ENCODE results near the gene HOGA1.

Gene HOGA1

DNA sequence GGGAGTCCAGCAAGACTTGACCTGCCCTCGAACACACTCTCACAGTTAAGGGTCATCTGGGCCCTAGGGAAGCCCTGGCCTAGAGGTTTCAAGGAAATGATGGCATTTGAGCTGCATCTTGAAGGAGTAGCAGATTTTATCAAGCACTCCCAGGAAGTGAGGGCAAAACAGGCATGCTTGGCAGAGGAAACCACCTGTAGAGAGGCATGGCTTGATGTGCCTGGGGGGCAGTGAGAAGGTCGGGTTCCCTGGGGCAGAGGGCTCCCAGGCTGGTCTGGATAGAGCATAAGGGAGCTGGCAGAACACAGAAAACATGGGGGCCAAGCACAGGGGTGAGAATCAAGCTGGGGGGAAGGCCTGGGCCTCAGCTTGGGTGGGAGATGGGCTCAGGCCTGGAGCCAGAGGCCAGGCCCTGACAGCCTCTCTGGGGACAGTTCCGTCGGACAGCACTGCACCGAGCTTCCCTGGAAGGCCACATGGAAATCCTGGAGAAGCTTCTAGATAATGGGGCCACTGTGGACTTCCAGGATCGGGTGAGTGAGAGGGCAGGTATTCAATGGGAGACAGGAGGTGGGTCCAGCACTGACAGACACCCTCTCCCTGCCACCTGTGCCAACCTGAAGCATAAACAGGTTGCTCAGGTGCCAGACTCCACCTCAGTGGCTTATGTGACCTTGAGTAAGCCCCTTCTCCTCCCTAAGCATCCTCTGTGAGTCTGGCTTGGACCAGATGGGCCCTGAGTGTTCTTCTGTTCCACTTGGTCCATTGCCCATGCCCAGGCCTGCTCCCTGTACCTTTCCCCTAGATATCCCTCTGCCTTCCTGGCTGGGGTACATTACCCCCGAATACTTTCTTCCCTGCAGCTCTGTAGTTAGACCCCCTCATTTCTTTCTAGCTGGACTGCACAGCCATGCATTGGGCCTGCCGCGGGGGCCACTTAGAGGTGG lies 3.5 kb upstream of the HOGA1 start:
- no peak for DNase-seq (ENCODE audit: low read depth)

DNA sequence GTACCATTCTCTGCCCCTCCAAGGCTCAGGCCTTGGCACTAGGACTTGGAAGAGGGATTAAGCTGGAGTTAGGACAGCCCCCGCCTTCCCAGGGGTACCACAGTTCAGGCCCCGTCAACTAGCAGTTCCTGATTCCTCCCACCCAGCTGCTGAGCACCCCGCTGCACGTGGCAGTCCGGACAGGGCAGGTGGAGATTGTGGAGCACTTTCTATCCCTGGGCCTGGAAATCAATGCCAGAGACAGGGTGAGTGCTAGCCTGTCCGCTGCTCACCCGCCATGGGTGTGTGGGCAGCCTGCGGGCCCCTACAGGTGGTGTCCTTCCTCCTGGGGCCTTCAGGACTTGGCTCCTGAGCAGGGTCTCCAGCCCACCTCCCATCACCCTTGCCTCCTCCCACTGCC lies 2.0 kb upstream of the HOGA1 start:
- no peak for DNase-seq (ENCODE audit: low read depth)

DNA sequence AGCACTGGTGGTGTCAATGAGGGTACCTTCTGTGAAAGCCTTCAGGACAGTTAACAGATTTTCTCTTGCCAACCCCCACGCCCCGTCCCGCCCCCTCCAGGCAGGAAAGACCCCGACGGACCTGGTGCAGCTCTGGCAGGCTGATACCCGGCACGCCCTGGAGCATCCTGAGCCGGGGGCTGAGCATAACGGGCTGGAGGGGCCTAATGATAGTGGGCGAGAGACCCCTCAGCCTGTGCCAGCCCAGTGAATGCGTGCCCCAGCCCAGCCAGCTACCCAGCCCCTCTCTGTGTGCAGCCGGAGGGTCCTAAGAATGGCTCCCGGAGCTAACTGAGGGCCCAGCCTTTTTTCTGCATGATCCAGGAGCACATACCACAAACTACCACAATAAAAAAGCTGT lies 713 bp upstream of the HOGA1 start:
- DNase-seq (ENCODE audit: low read depth): no peak

DNA sequence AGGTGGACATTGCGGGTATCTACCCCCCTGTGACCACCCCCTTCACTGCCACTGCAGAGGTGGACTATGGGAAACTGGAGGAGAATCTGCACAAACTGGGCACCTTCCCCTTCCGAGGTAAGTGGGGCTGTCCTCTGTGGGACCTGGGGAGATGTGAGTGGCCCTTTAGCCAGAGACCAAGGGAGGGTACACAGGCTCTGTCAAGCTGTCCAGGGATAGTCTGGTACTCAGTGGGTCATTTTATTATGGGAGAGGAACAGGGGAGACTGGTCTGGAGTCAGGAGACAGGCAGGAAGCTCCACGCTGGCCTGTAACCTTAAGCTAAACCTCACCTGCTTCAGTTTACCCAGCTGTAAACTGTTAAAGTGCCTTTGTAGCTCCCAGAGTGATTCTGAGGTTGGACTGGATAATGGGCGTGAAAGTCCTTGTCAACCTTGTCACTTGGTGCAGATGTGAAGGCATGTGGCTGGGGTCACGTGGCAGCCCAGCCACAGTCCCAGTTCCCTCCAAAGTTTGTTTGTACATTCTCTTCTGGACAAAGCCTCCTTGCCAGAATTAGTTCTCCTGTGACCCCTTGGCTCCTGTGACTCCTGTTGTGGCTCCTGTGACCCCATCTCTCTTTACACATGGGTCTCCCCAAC lies 729 bp downstream of the HOGA1 start:
- DNase-seq (ENCODE audit: low read depth): no peak

DNA sequence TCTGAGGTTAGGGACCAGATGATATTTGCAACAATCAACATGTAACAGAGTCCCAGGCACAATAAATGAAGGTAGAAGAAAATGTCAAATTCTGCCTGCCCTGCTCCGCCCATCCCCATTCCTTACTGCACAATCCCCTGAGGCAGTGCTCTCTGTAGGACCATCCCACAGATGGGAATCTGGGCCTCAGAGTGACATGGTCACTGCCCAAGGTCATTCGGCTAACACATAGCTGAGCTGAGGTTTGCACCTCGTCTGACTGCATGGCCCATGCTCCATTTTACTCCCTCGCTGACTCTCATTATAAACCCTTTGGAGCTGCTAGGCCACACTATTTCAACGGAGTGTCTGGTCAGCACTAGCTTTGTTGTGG lies 1.2 kb downstream of the HOGA1 start:
- no peak for DNase-seq (ENCODE audit: low read depth)

DNA sequence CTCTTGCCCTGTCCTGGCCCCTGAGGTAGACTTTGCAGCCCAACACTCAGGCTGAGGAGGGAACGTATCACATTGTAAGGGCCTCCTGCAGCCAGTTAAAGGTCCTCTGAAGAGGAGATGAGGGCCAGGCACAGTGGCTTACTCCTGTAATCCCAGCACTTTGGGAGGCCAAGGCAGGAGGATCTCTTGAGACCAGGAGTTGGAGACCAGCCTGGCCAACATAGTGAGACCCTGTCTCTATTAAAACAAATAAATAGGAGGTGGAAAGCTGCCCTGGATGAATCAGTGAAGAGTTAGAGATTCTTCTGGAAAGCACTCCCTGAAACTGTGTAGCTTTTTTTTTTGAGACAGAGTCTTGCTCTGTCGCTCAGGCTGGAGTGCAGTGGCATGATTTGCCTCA lies 3.0 kb downstream of the HOGA1 start:
- no peak for DNase-seq (ENCODE audit: low read depth)

DNA sequence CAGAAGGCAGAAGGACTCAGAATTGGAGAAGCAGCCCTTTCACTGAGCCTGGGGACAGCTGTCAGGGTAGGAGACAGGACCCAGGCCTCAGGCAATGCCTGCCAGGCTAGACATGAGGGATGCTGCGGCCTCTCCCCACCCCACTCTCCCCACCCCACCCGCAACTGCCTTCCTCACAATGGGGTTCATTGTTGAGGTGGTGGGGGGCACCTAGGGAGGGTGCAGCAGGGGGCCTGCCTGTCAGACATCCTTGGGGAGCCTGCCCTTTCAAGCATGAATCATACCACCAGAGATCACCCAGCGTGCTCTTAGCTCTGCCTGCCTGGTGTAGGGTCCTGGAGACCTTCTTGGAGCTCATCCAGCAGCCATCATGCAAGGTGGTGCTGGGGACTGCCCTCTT lies 5.3 kb downstream of the HOGA1 start, which contains the start of gene C10orf62:
C10orf62 (plus strand) TSS at position 243 of the 400 bp plus-strand sequence. CDS start 177 bp downstream, outside the sequence.
- DNase-seq (ENCODE audit: low read depth): no peak

DNA sequence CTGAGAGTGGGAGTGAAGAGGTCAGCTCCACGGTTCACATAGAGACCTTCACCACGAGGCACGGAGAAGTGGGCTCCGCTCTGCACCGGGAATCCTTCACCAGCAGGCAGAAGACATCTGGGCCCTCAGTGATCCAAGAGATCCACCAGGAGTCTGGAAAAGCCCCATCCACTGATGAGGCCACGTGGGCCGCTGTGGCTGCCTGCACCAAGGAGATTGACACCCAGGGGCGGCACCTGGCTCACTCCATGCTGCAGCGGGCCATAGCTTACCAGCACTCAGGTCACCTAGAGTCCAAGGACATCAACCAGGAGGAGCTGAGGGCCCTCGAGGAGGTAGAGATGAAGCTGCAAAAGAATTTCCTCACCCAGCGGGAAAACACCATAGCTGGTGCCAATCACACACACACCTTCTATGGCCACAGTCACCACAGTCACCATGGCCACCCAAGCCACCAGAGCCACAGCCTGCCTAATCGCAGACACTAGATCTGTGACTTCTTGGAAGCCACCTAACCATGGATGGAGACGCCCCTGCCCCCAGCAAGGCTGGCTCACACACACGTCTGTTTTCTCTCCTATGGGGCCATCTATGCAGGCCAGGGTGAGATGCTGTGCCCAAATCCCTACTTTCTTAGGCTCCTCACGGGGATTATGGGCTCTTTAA lies 6.0 kb downstream of the HOGA1 start:
- DNase-seq (ENCODE audit: low read depth): no peak

DNA sequence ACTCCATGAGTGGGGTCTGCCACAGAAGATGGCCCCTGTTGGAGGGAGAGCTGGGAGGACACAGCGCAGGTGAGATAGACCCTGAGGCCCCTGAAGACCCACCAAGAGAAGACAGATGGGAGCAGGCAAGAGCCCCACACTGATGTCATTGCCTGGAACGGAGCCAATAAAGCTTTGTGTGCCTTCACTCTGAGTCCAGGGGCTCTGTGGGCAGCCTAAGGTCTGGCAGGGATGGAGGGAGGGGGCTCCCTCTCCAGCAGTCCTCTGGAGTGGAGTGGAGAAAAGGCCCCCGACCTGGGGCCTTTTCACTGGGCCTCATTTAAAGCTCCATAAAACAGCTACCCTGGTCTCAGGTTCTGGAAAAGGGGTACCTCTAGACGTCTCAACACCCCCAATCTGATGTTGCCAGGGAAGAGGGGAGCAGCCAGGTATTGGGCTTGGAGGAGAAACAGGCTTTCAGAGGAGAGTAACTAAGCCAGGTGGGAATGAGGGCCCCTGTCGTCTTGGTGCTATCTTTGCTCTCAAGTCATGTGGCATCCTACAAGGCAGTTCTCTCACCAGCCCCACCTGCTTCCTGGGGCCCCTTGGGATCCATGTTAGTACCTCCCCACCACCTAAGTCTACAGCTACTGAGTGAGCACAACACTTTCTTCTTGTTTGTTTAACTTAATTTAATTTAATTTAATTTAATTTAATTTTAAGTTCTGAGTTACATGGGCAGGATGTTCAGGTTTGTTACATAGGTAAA lies 6.7 kb downstream of the HOGA1 start:
- no peak for DNase-seq (ENCODE audit: low read depth)

DNA sequence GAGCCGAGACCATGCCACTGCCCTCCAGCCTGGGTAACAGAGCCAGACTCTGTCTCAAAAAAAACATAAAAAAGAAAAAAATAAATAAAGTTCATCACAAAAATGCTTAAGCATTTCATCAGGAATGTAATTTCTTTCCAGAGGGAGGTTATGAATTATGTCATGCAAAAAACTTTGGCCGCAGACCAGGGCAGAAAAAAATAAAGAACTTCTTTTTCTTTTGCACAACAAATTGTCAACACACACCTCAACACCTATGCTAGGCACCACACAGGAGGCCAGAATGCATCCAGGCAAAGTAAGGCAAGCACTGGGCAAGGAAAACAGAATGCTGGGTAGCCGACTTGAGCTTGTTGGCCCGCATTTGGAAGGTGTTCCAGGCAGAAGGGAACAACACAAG lies 9.2 kb downstream of the HOGA1 start:
- DNase-seq (ENCODE audit: low read depth): no peak

DNA sequence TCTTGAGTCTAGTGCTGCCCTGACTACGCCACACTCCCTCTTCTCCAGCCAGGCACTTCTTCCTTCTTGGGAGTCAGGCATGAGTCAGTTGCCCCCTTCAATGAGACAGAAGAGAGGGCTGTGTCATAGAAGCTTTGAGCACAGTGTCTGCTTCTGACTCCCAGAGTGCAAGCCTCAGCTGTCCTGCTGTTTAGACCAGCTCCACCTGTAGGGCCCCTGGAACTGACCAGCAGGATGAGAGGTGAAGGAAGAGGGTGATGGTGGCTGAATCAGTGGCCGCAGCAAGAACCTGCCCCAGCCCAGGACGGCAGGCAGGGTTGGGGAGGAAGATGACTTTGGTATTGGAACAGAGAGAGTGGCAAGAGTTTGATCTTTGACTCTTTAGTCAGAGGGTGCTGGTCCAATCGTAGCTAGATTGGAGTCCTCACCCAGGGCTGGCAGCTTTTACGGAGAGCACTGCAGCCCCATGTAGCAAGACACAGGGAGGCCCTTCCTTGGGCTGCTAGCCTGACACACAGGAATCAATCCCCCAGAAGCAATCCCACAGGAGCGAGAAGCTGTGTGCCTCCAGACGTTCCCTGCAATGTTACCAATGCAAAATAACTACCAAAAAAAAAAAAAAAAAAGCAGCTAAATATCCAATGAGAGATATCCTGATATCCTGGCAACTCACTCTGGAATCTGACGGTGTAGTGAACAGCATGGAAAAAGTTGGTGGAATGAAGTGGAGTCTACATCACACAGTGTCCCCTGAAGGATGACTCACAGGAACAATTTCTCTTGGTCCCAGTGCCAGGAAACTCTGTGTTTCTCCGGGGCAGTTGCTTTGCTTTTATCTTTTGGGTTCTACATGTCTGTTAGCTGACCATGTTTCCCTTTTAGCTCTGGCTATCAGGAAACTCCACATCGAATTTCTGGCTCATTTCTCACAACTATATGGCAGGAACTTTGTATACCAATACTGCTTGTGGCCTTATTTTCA lies 12.2 kb downstream of the HOGA1 start:
- DNase-seq (ENCODE audit: low read depth): peak; percentile 58

DNA sequence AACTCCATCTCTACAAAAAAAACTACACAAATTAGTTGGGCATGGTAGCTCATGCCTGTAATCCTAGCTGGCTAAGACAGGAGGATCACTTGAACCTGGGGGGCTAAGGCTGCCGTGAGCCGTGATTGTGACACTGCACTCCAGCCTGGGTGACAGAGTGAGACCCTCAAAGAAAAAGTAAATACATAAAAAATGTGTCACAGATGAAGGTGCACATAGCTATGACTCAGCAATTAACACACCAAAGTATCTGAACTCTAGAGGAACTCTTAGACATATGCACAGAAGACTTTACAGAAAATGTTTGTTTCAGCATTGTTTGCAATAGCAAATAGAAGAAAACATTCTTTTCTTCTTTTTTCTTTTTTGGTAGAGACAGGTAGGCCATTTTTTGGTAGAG lies 13.6 kb downstream of the HOGA1 start:
- DNase-seq (ENCODE audit: low read depth): no peak

DNA sequence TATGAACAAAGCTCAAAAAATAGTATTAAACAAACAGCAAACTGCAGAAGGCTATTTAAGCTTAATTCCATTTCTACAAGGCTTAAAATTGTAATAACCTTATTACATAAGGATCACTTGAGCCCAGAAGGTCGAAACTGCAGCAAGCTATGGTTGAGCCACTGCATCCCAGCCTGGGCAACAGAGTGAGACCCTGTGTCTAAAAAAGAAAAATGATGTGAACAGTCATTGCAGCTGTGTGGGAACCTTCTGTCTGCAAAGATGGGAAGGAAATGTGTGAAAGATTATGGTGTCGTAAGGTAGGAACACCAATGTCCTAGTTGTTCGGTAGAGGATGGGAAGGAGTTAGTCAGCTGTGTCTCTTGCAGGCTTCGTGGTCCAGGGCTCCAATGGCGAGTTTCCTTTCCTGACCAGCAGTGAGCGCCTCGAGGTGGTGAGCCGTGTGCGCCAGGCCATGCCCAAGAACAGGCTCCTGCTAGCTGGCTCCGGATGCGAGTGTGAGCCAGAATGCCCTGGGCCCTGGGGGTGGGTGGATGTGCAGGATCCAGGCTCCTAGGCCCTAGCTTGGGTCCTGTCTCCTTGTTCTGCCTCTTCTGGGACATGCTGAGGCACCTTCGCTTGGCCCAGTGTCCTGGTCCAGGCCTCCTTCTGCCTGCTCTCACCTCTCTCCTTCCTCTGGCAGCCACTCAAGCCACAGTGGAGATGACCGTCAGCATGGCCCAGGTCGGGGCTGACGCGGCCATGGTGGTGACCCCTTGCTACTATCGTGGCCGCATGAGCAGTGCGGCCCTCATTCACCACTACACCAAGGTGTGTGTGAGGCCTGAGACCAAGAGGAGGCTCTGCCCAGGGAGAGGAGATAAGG lies 14.4 kb downstream of the HOGA1 start:
- no peak for DNase-seq (ENCODE audit: low read depth)

DNA sequence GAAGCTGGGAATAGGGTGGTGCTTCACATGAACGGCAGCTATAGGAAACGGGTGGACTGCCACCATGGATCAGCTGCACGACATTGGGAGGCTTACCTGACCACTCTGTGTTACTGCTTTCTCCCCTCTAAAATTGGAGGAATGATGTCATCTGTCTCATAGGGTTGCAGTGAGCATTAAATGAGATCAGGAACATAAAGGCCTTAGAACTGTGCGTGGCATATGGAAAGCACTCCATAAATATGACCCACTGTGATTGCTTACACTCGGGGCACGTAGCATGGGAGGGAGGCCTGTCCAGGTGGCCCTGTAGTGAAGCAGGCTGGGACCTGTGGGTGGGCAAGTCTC lies 15.1 kb downstream of the HOGA1 start:
- no peak for DNase-seq (ENCODE audit: low read depth)

DNA sequence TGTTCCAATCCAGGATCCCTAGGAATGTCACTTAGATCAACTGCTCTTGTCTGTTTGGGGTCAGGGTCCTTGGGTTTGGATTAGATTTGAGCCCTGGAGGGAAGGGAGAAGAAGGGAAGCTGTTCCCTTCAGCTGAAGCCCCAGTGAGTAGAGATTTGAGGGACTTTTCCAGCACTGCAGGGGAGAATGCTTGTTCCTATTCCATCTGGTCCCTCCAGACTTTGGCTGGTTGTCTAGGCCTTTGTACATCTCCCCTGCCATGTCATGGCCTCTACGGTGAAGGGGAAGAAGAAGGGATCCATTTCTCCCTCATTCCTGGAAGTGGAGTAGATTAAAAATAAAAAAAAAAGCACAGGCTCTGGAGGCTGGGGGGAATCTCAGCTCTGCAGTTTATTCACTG lies 16.4 kb downstream of the HOGA1 start:
- no peak for DNase-seq (ENCODE audit: low read depth)

DNA sequence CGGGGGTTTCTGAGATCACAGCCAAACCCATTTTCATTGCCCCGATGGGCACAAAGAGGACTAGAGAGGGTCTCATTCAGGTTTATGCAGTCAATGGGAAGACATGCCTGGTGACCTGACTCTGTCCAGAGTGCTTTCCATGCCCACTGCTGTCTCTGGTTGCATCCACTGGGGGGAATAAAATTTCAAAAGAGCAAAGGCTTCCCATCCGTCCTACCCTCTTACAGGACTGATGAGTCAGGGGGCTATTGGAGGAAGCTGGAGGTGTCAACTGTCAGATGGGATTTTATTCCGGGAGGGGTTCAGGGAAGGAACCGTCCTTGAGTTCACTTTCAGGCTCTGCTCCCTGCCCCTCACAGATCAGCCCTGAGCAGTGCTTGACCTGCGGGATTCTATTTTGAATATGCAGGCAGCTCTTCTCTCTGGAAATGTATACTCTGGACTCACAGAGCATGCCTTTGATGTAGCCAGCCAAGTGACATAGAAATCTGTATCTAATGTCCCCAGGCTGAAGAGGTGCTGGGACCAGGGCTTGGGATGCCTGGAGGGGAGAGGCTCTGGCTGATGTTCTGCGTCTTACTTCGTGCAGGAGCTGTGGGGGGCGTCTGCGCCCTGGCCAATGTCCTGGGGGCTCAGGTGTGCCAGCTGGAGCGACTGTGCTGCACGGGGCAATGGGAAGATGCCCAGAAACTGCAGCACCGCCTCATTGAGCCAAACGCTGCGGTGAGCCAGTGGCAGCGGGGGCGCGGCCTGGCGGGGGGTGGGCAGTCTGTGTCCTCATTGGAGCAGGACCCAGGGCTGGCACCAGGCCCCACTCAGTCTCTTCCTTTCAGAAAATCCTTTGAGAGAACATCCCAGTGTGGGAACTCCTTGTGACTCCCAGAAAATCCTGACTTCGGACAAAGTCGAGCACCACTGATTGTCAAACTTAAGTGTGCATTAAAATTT lies 17.4 kb downstream of the HOGA1 start:
- no peak for DNase-seq (ENCODE audit: low read depth)

DNA sequence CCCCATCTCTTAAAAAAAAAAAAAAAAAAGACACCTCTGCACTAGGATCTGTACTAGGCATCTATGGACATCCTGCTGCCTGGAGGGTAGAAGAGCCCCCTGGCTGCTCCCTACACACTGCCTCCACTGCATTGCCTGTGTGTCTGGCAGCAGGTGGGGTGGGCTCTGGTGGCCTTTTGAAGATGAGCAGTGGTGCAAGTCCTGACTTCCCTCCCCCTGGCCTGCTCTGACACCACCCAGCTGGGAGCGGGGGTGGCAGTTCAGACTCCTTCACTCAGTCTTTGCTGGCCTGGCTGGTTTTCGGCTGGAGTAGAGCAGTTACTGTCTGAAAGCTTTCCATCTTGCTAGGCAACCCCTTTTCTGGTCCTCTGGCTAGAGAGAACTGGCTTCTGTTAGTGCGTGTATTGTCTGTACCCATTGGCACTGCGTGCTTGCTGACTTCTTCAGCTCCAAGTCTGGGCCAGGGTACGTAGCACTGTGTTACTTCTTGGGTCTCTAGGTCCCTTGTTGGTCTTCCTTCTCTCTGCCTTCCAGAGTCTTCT lies 23.0 kb downstream of the HOGA1 start:
- DNase-seq (ENCODE audit: low read depth): no peak

DNA sequence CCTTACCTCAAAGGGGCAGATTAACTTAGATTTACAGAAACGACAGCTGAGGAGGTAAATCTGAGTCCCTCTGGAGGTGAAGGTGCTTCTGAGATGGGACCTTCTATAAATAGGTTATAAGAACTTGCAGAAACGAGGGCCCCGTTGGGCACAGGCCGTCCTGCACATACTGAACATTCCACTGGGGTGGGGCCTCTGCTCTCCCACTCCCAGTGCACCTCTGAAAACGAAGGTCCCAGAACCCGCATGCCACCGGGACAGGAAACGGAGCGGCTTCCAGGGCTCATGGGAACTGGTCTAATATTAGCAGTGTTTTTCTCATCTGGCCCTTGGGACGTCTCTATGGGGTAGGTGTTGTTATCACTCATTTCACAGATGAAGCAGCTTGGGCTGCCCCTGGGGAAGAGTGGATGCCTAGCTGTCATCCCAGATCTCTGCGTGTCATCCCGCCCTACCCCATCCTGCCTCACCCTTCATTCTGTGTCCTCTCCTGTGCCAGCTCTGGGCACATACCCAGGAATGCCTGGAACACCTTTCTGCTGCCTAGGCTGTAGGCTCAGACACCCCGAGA lies 24.9 kb downstream of the HOGA1 start:
- no peak for DNase-seq (ENCODE audit: low read depth)

Measured in non-pigmented ciliary epithelial cell (primary cell).